HG03432 (cell line): ENCODE data around the gene CFHR3.
"Not testable (repeated sequence)": the region's sequence is repeated elsewhere in the genome, so short reads cannot be mapped to it uniquely, and the experiment has no call there.

Experiments used
- ATAC-seq: cut with Tn5 transposase; IDR thresholded peaks from one replicate; pipeline ENCODE4 v1.9.1; 2021; ENCODE audit warnings: mild to moderate bottlenecking, moderate library complexity; ENCODE audit not compliant: unreplicated experiment

The CFHR3 gene

DNA sequence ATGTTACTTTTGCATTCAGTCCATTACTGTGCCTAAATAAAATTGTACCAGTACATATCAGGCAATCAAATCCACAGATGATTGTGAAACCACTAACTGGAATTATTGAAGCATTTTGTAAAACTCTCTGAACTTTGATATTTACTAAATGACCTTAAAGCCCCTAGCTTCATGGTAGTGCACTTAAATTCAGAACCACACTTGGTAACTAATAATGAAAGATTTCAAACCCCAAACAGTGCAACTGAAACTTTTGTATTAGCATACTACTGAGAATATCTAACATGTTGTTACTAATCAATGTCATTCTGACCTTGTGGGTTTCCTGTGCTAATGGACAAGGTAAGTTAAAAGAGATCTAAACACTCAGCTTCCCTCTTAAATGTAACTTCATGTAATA lies at the start of gene CFHR3:
TSS of gene CFHR3 (plus strand) at position 238 of the 400 bp plus-strand sequence. CDS start at position 285, 47 bp downstream.
- peak; percentile 82 for ATAC-seq

GRCh38 chr1:196732526-196732925 lies 42.1 kb upstream of the CFHR3 start:
- ATAC-seq = no peak

DNA sequence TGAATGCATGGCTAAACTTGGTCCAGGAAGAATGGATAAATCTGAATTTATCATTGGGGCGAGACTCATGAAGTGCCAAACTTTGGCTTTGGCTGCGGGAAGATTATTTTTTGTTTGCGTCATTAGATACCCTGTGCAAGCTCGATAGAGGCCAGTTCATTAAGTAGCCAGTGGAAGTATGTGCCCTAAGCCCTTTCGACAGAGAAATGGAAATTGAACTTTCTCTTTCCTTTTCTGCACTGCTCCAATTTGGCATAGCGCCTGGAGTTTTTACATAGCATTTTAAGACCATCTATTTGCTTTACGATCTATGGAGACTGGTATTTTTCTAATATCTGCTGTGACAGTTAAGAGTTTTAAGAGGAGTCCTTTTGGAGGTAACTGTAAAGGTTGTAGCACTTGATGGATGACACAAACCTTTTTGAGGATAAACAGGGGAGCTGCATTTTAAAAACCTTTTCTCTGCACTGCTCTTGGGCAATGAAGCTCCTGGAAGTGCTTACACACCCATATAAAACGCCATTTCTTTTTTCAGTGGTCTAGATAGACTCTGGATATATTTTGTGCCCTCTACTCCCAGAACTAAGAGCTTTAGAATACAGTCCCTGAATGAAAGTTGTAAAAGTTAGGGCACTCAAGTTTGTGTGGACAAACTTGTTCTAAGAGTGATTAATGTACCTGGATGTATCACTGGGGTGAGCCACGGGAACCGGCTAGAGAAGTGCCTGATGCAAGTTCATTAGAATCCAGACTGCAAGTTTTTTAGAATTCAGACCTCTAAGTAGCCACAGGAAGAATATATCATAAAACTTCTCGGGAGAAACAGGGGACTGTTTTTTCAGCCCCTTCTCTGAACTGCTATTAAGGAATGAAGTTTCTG lies 41.3 kb upstream of the CFHR3 start:
- no peak for ATAC-seq

- ATAC-seq = no peak
Measured at GRCh38 chr1:196734006-196734405, 40.6 kb upstream of the CFHR3 start.

DNA sequence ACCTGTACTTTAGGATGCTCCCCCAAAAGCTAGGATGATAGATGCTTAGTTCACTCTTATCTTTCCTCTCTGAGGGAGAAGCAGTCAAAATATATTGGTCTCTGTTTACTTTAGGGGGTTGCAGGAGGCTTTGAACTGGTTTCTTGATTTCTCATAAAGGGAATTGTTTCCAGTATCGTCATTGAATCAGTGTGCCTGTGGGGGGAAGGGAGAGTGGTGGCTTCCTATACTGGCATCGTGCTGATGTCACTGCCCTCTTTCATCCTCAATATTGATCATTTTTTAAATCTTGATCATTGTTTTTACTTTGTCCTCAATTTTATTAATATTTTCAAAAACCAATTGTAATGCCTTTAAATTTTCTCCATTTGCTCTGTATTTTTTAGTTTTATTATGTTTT lies 40.2 kb upstream of the CFHR3 start:
- ATAC-seq = no peak

DNA sequence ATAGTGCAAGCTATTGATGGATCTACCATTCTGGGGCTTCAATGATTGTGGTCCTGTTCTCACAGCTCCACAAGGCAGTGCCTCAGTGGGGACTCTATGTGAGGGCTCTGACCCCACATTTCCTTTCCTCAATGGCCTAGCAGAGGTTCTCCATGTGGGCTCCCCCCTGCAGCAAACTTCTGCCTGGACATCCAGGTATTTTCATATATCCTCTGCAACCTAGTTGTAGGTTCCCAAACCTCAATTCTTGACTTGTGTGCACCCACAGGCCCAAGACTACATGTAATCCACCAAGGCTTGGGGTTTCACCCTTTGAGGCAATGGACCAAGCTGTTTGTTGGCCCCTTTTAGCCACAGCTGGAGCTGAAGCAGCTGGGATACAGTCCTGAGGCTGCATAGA lies 35.9 kb upstream of the CFHR3 start:
- ATAC-seq = no peak

DNA sequence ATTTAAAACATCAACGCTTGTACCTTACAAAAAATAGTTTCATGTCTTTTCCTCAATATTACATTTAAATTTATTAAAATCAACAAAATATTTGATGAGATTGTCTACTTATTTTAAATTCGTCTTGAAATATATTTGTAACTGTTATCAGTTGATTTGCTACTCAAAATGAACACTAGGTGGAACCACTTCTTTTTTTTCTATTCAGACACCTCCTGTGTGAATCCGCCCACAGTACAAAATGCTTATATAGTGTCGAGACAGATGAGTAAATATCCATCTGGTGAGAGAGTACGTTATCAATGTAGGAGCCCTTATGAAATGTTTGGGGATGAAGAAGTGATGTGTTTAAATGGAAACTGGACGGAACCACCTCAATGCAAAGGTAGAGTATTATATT lies 31.4 kb upstream of the CFHR3 start:
- ATAC-seq = peak; percentile 97

- not testable (repeated sequence) for ATAC-seq
Measured at GRCh38 chr1:196765019-196765740, 9.5 kb upstream of the CFHR3 start.

GRCh38 chr1:196769823-196770222 lies 4.8 kb upstream of the CFHR3 start:
- not testable (repeated sequence) for ATAC-seq

- ATAC-seq = no peak
Measured at GRCh38 chr1:196773713-196774112, 927 bp upstream of the CFHR3 start.

DNA sequence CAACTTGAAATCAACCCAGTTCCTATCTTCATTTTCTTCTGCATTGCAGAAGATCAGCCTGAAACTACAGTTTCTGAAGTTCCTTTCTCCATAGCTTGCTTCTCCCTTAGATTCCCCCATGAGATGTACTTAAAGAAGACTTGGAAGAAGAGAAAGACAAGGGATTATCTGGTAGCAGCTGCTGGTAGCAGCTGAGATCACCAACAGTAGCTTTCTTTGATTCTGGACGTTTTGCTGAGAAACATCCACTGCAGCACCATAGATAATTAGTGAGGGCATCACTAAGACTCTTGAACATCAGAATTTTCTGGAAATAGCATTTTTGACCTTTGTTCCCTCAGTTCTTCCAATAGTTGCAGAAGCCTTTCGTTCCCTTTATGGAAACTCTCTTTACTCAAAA lies 465 bp upstream of the CFHR3 start:
- peak; percentile 12 for ATAC-seq

DNA sequence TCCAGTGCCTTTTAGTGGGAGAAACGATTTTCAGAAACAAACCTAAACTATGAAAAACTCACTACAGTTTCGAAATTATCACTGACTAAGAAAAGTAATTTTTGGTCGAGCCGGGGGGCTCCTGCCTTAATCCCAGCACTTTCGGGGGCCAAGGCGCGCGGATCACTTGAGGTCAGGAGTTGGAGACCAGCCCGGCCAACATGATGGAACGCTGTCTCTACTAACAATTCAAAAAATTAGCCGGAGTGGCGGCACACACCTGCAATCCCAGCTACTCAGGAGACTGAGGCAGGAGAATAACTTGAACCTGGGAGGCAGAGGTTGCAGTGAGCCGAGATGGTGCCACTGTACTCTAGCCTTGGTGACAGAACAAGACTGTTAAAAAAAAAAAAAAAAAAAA lies 3.0 kb downstream of the CFHR3 start:
- ATAC-seq = no peak

DNA sequence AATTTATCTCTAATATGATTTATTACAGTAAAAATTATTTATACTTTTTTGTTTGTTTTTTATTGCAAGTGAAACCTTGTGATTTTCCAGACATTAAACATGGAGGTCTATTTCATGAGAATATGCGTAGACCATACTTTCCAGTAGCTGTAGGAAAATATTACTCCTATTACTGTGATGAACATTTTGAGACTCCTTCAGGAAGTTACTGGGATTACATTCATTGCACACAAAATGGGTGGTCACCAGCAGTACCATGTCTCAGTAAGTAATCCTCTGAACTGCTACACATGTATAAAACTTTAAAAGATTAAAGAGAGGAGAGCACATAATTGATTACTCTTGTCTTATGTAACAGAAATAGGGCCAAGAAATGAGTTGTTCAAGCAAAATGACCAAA lies 4.5 kb downstream of the CFHR3 start:
- ATAC-seq = no peak

GRCh38 chr1:196791252-196791651 lies 16.6 kb downstream of the CFHR3 start:
- not testable (repeated sequence) for ATAC-seq

DNA sequence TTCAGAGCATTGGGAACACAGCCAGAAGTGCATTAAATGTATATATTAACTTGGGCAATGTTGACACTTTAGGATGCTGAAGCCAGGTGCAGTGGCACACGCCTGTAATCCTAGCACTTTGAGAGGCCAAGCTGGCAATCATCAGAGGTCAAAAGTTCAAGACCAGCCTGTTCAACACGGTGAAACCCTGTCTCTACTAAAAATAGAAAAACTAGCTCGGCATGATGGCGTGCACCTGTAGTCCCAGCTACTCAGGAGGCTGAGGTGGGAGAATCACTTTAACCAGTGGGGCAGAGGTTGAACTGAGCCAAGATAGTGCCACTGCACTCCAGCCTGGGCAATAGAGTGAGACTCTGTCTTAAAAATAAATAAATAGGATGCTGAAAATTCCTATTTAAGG lies 19.5 kb downstream of the CFHR3 start:
- ATAC-seq = not testable (repeated sequence)

DNA sequence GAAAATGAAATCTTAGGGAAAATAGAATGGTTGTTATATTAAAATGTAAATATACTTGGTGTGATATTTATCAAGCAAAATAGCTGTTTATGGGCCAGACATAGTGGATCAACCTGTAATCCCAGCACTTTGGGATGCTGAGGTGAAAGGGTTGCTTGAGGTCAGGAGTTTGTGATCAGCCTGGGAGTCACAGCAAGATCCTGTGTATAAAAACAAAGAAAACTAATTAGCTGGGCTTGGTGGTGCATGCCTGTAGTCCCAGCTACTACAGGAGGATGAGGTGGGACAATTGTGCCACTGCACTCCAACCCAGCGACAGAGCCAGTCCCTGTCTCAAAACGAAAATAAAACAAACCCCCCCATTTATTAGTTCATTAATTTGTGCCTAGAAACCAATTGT lies 23.3 kb downstream of the CFHR3 start:
- ATAC-seq = no peak

DNA sequence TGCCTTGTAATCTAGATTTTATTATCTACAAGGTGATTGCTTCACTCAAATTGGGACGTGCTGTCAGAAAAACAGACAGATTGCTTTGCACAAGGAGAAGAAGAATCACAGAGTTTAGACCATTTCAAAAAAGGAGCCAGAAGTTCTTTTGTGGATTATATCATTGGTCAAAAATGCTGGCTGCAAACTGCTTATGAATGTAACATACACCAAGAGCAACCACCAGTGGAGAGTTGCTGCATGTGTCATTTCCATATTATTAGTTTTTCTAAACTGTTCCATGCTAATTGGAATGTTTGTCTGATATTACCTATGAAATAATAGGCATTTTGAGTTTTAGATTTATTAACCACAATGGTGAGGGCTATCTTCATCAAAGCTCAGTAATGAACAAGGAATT lies 27.3 kb downstream of the CFHR3 start:
- not testable (repeated sequence) for ATAC-seq

- no peak for ATAC-seq
Measured at GRCh38 chr1:196808529-196809235, 34.0 kb downstream of the CFHR3 start.

DNA sequence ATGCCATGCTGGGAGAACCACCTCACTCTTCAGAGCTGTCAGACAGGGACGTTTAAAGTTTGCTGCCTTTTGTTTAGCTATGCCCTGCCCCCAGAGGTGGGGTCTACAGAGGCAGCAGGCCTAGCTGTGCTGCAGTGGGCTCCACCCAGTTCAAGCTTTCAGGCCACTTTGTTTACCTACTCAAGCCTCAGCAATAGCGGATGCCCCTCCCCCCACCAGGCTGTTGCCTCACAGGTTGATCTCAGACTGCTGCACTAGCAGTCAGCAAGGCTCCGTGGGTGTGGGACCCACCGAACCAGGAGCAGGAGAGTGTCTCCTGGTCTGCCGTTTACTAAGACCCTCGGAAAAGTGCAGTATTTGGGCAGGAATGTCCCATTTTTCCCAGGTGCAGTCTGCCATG lies 42.8 kb downstream of the CFHR3 start:
- ATAC-seq = not testable (repeated sequence)

- not testable (repeated sequence) for ATAC-seq
Measured at GRCh38 chr1:196819531-196819930, 44.9 kb downstream of the CFHR3 start, which contains the start of gene CFHR1. Gene CFHR1, plus strand, starts transcription at chr1:196819731. Its CDS starts 114 bp downstream, at chr1:196819845.

GRCh38 chr1:196827860-196828259 lies 53.2 kb downstream of the CFHR3 start:
- peak; percentile 78 for ATAC-seq
